GM19035 (cell line): ENCODE results near the gene INPP5K.
"Not testable (repeated sequence)": the region's sequence is repeated elsewhere in the genome, so short reads cannot be mapped to it uniquely, and the experiment has no call there.

Source experiments
- ATAC-seq: cut with Tn5 transposase; IDR thresholded peaks from one replicate; pipeline ENCODE4 v1.9.1; 2021; ENCODE audit not compliant: unreplicated experiment

The INPP5K gene

GRCh38 chr17:1516388-1517161 is at the start of gene INPP5K:
INPP5K (minus strand) TSS chr17:1516612; CDS start chr17:1516499, 113 bp downstream.
- ATAC-seq, result peak; percentile 87

DNA sequence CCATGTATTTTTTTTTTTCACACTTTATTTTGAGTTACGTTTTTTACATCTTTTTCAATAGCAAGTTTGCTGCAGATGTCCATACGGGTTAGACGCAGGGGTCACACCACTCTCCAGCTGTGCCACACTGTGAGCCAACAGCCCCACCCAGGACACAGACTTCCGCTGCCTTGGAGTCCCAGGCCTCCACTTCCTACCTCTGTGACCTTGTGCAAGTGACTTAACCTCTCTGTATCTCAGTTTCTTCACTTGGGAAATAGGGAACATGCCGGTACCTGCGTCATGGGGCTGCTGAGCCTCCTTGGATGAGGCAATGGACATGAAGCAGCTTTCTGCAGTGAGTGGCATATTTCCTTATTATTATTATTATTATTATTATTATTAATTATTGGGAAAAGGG is 49.5 kb upstream of the INPP5K start:
- ATAC-seq, result no peak

- ATAC-seq, result no peak
Observed at GRCh38 chr17:1563786-1564613, 47.6 kb upstream of the INPP5K start.

- ATAC-seq, result not testable (repeated sequence)
Observed at GRCh38 chr17:1563471-1563785, 47.0 kb upstream of the INPP5K start.

GRCh38 chr17:1562176-1562643 is 45.8 kb upstream of the INPP5K start:
- ATAC-seq, result peak; percentile 32

- ATAC-seq, result peak; percentile 16
Observed at GRCh38 chr17:1561420-1562175, 45.2 kb upstream of the INPP5K start.

DNA sequence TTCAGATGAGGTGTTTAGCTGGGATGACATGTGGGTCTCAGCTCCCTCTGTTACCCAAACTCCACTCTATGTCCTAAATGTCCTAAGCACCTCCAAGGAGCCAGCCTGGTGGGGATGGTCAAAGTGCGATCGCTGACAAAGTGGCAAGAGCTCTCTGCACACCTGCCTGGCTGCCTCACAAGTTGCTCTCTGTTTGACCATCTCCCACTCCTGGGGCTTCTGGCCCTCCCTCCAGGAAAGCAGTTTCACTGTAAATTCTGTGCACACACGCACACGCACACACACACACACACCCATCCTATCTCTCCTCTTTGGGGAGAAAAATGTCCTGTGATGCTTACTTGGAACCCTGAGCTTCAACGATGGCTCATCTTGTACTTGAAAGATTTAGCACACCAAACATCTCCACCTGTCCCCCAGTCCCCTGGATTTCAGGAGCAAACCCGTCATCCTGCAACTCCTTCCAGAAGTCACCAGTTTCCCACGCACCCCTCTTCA is 44.5 kb upstream of the INPP5K start:
- no peak for ATAC-seq

DNA sequence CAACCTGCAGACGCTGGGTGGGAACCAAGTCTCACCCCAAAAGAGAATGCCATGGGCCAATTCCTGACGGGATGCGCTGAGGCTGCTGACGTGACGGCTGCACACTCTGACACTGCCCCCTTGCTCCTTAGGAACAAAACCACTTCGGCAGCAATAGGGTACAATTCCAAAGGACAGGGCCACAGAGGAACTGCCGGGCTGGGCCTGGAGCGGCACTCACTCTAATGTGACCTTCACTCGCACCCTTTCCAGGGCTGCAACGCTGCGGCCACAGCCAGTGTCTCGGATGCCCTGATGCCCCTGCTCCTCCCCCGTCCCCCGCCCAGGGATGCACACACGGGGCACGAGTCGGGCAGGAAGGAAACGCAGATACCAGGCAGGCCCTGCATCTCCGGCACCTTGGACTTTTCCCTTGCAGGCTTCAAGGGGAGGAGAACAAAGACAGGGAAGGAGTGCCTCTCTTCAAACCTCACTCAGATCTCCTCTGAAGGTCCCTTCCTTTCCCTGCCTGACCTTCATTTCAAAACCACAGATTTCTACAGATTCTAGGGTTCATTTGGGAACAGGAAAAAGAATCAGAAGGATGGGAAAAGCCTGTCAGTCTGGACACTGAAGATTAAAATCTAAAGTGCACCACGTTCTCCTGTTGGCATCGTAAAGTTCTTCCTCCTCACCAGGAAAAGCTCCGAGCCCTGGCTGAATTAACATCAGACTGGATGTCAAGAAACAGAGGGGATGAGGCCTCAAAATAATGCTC is 43.9 kb upstream of the INPP5K start:
- no peak for ATAC-seq

DNA sequence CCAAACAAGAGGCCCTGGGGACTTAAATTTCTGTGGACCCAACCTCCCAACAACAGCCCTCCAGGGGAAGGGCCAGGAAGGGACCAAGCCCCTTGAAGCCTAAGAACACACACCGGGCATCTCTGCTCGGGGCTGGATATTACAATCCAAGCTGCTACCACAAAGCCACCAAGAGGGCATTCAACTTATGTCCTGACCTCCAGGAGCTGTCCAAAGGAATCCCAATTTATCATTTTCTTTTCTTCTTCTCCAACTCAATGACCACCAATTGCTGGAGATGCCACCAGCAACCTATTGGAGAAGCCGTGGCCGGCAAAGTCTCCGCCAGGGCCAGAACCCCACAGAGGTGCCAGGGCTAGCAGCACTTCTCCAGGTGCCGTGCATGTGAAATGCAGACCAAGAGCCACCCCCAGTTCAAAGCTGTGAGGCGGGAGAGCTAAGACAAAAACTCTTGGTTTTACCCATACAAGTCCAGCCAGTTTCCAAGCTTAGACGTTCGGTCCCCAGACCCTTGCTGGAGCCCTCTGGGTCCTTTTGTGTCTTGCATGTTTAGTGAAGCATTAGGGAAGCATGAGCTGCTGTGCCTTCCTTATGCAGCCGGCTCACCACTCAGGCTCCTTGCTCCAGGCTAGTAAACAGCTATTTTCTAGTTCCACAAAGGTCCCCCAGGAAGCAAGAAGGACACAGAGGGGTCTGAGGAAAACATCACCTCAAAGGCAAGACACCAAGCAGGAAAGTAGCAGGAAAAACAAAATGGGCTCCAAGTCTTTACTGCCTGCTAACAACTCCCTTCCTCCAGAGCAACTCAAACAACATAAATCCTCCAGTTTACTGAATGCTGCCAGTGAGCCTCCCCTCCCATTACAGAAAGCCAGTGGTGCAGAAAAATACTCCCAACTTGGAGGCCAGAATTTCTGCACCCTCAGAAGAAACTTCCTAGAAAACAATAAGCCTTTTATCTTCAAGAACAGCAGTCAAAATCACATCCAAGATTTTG is 42.9 kb upstream of the INPP5K start:
- no peak for ATAC-seq

GRCh38 chr17:1558401-1558800 is 42.0 kb upstream of the INPP5K start:
- no peak for ATAC-seq

DNA sequence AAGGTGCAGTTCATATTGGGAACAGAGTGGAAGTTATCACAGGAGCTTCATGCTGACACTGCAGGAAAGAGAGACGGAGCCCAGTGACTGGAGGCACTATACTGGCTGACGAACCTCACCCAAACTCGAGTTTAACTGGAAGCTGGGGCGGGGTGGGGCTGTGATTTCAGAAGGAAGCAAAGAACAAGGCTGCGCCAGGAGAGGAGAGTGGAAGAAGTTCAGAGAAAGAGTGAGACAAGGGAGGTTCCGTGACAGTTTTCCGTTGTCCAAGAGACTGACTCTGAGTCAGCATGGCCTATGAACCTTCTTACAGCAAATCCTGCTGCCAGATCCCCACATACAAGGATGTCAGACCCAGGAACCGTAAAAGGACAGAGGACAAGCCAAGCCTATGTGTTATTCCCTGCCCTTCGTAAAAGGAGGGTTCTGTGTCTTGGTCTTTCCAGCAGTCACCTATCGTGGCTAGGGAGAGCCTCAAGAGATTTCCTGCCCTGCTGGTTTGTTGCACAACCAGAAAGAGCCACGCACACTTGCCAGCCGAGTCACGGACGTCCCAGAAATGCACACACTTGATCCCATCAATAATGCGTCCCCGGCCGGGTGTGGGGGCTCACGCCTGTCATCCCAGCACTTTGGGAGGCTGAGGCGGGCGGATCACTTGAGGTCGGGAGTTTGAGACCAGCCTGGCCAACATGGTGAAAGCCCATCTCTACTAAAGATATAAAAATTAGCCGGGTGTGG is 41.1 kb upstream of the INPP5K start:
- no peak for ATAC-seq

- ATAC-seq, result no peak
Observed at GRCh38 chr17:1555651-1556471, 39.4 kb upstream of the INPP5K start.

GRCh38 chr17:1554751-1555540 is 38.5 kb upstream of the INPP5K start:
- no peak for ATAC-seq

- no peak for ATAC-seq
Observed at GRCh38 chr17:1553354-1554266, 37.2 kb upstream of the INPP5K start.

DNA sequence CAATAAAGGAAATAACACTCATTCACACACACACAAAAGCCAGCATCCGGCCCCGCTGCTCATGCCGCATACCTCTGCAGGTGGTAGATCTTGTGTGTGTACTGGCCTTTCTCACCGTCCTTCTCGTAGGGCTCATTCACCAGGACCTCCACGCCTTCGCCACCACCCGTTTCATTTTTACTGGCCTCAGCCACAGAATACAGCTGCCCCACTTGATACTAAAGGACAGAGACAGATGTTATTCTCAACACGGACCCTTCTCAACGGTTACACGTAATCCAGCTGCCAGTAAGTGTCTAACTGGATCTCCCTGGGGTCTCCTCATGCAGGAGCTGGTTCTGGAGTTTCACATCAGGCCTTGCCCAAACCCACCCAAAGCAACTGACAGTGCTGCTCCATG is 36.5 kb upstream of the INPP5K start:
- ATAC-seq, result peak; percentile 54

DNA sequence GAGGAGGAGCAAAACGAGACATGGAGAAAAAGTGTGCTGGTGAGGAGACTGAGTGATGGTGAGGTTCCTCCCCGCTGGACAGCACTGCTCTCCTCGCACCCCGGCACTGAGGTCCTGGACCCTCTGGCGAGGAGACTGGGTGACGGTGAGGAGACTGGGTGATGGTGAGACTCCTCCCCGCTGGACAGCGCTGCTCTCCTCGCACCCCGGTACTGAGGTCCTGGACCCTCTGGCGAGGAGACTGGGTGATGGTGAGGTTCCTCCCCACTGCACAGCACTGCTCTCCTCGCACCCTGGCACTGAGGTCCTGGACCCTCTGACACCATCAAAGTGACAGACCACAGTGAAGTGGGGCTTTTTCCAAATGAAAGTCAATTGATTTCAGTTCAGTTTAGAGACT is 35.3 kb upstream of the INPP5K start:
- no peak for ATAC-seq
